HK-2 (cell line): ENCODE data around the gene ZBTB1.
A peak's percentile ranks its signal among the peaks of the same experiment; 100 is the strongest.
"Not testable (repeated sequence)": the region's sequence is repeated elsewhere in the genome, so short reads cannot be mapped to it uniquely, and the experiment has no call there.

Experiments used
- DNase-seq: peaks from one replicate; pipeline ENCODE4 v3.0.0-alpha.2; 2018; ENCODE audit not compliant: unreplicated experiment

Gene ZBTB1

DNA sequence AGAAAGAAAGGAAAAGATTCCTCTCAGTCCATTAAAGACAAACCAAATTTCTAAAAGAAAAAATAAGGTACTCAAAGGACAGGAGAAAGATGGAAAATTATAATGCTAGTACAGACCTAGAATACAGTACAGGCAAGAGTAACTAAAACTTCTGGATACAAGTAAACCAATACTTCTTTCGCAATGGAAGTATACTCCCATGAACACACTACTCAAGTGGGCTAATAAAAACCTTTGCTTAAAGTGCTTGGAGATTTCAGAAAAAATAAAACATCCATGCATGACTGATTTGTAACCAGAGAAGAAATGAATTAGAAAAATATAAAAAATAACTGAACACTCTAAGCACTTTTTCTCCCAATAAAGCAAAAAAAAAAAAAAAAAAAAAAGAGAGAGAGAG is 4.5 kb upstream of the ZBTB1 start:
- no peak for DNase-seq

DNA sequence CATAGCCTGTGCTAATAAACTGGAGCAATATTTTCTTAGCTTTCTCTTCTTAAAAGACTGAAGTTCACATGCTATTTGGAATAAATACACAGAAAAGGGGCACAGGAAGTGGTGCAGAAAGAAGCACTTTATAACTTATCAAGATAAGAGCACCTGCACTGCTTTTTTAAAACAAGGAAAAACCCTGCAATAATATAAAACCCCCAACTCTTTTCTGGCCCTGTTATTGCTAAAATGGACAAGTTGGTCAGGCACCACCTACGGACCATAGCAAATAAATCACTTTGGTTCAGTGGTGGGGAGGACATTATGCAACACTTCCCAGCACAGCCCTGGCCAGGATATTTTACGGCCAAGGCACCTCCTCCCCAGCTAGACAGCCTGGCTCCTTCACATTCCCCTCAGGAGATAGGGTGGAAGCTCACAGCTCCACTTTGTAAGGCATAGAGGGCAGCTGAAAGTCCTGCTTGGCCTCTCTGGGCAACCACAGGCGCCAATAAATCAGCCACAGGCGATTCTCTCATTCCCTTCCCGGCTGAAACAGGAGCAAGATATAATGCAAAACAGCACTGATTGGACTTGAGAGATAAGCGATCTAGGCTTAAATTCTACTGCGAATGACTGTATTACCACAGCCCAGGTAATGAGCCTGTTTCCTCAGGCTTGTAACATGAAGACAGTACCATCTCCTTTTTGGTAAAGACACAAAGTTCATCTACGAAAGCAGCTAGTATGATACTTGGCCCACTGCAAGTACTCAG is 3.0 kb upstream of the ZBTB1 start:
- peak; percentile 58 for DNase-seq

DNA sequence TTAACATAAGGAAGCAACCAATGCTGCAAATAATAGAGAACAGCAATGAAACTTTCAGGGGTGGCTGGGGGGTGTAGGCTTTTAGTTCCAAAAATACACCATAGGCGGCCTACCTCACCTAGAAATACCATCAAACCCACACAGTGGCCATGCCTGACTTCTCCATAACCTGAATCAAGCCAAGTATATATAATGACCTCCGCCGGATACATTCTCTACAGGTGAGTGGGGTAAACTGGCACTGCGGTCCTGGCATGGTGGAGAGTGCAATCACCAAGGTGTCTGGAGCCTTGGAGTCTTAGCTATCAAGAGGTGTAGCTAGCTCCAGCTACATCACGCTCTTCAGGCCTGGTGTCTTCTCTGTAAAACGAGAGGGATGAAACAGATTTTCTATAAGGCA is 2.1 kb upstream of the ZBTB1 start:
- no peak for DNase-seq

DNA sequence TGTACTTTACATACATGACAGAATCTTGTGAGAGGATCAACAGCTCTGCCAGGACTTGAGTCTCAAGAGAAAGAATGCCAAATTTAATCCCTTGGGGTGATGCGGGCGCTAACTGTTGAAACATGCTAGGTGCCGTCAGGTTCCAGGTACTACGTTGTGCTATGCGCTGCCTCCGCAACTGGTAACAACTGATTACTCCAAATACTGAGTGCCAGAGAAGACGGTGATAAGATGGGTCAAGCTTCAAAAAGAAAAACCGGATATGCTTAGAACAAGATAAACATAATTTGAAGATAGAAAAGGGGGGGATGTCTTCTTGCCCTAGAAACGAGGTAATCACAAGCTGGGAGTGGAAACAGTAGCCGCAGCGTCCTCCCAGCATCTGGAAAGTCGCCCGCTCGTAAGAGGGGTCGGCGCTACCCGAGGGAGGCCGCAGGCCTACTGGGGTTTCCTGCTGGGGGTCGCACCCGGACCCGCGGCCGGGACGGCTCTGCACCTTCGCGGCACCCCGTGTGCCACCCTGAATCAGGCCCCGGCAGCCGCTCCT is 1.6 kb upstream of the ZBTB1 start:
- DNase-seq: no peak

DNA sequence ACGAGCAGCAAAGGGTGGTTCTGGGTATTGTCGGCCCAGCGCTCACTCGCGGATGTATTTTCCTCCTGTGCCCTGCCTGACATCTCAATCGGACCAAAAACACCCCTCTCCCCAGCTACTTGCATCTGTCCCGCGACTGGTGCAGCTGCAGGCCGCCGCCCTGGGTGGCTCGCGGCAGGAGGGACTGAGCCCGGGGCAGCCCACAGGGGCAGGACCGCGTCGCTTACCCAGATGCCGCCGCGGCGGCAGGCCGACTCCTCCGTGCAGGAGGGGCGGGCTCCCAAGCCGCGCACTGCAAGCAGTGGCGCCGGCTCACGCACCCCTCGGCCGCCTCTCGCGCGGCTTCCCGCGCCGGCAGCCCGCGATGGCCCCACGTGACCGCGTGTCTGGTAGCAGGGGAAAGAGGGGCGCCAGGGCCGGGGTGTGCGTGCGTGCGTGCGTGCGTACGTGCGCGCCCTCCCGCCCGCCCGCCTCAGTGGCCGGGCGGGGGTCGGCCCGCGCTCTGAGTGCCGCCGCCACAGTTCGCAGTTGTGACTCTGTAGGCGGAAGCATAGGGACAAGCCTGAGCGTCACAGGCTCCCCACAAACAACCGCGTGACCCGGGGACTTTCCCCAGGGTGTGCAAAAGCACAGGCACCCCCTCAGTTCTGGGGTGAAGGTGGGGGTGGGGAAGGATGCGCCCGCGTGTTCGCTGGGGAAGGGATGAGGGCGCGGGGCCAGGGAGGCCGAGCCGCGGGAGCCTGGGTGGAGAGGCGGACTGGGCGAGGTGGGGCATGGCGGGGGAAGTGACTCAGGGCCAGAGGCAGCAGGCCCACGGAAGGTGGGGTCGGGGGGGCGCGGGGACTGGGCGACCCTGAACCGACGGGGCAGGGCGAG is 898 bp upstream of the ZBTB1 start, which contains the start of gene ZBTB25:
Gene ZBTB25, minus strand, starts transcription at position 405 of the 876 bp plus-strand sequence. CDS start 13,305 bp downstream, outside the sequence.
- peak; percentile 92 for DNase-seq

DNA sequence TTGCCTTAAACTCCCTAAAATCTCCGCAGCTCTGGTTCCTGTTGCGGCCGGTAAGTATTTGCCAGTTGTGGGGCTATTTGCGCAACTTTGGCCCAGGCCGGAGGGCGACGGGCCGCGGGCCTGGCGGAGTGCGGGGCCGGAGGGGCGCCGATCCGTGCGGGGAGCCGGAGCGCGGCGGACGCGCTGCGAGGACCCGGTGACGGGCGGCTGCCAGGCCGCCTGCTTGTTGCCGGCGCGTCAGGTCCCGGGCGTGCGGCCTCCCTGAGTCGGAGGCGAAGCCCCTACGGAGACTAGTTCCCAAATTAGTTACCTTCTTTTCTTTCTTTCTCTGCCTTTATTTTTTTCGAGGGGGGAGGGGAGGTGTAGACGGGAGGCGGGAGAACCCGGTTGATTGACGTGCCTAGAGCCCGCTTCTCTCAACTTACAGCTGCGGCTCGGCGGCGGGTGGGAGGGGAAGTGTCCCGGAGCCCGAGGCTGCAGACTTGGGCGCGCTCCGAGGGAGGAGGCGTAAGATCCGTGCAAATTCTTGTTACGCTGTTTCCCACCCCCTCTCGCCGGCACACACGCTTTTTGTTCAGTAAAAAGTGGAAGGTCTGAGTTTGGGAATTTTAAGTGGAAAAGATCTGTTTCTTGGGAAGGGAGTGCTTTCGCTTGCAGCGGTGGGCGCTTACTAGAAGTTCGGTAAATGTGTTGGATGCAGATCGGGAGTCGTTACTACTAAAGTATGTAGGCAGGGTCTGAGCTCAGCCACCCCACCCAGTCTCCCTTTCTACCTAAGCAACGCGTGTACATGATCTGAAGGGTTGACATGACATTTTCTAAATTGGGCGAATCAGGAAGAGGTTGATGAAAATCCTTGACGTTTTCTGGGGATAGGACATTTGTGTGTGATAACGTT is 576 bp downstream of the ZBTB1 start:
- DNase-seq: peak; percentile 83

DNA sequence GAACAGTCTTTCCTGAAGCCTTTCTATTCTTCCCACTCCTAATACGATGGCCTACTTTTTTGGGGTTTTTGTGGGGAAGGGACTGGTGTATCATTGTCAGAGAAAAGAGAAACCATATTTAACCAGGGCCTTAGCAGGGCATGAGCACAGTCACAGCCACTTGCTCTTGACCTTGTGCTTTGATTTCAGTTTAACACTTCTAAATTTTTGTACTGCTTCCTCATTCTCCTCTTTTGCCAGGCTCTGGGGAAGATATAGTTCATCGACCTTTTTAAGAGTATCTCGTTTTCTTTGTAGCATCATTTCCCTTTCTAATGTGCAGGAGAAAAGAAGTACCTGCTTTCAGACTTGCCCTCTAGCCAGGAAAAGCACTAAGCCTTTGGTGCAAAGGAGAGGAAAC is 2.2 kb downstream of the ZBTB1 start:
- DNase-seq: no peak

DNA sequence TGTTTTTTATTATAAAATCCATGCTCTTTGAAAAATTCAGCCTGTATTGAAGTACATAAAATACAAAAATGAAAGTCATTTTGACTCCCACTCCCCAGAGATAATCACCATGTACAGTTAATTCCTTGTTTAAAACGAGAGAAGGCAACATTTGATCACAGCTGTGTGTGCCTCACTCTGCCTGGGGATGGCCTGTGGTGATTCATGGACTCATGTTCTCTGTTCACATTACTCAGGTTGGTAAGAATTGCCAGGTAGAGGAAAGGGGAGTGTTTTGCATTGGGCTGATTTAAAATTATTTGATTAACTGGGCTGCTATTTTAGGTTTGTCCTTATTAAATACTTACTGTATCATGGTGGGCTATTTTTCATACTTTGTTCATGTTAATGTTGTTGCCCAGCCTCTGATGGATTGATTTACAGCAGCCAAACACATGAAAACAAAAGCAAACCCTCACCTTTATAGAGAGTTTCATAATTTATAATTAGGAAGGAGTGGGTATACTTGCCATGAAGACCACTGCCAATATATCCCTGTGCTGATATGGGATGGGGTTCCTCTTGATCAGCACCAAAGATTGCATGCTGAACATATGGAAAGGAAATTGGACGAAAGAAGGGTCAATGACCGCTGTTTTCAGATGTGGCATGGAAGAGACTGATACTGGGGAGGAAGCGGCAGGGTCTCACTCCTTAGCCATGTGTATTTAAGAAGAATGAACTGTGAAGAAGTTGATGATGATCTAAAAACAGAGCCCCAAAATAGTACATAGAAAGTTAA is 3.0 kb downstream of the ZBTB1 start:
- no peak for DNase-seq

DNA sequence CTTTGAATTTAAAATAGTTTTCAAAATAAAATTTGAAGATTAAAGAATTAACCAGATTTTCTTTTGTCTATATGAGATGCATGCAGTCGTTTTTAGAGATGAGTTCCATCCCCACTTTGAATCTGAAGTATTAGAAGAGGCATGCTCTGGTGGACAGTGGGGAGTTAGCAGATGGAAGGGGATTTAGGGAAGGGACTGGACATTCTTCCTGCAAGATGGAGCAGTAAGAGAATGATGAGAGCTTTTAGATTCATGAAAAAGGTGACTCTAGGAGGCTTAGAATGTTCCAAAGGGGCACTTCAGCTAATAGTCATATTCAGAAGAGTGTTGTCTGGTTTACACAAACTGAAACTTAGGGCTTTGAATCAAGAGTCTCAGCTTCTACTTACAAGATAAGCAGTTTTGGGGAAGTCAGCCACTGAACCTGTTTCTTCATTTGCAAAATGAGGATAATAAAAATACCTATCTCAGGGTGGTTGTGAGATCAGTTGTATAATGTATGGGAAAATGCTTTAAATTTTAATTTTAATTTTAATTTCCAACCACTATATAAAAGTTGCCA is 3.7 kb downstream of the ZBTB1 start:
- DNase-seq: no peak

DNA sequence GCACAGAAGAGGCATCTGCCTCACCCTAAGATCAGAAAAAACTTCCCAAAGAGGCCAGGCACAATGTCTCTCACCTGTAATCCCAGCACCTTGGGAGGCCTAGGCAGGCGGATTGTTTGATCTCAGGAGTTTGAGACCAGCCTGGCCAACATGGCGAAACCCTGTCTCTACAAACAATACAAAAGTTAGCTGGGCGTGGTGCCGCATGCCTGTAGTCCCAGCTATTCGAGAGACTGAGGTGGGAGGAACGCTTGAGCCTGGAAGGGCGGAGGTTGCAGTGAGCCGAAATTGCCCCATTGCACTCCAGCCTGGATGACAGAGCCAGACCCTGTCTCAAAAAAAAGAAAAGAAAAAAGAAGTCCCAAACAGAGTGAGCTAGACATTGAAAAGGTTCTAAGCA is 4.5 kb downstream of the ZBTB1 start:
- no peak for DNase-seq

DNA sequence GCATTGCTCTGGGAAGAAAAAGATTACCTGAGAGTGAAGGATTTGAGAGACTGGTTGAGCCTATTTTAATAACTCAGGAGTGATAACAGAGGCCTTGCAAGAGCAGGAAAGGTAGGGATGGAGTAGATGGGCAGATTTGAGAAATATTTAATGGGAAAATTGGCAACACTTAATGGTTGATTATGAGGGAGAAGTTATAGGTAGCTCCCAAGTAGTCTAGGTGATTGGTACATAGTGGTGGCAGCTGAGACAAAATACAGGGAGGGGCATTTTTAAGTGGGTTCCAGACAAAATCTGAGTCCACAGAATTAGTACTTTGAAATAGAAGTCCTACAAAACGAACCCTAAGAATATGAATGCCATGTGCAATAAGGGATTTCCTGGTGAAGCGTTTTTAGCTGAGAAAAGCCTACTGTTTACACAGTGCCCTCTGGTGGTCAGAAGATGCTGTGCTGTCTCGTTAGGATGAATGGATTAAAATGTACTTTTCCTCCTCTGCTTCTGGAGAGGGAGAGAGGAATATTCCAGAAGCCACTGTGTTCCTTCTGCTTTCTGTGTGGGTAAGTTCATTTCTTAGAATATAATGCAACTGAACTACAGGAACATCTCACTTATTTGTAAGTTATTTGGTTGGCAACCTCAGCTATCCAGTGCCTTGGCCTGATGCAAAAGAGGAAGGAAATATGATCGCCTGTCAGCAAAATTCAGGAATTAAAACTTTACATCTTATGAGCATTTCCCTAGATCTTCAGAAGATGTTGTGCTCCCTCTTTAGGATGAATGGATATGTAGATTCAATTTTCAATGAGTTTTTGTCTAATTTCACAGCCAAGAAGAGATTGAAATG is 6.5 kb downstream of the ZBTB1 start:
- peak; percentile 41 for DNase-seq

DNA sequence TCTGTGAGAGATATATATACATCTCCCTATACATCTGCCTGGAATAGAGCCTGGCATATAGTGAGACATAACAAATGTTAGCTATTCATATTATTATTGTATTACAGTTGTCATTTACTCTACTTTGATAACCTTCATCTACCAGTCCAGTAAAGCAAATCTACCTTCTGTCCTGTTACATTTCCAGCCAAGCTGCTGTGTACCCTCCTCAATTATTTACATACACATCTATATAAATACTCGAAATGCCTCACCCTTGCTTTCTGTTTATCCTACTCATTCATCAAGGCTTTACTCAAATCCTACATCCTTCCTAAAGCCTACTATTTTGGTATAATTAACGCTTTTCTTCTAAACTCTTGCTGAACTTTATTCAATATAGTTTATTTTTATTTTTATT is 8.7 kb downstream of the ZBTB1 start:
- DNase-seq: no peak

DNA sequence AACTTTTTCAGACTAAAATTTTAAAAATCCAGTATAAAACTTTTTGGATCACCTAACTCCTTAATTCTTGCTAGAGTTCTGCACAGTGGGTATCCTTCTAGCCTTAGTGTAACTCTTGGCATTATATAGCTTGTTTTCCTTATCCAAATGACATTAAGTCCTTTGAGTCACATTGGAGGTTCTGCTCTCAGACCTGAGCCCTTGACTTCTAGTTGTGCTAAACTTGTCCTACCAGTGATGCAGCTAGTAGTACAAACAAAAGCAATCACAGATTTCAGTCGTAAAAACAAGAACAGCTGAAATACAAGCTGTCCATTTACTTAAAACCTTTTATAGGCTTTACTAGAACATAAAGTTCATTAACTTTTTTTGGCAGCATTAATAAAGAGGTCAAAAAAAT is 10.5 kb downstream of the ZBTB1 start:
- no peak for DNase-seq

DNA sequence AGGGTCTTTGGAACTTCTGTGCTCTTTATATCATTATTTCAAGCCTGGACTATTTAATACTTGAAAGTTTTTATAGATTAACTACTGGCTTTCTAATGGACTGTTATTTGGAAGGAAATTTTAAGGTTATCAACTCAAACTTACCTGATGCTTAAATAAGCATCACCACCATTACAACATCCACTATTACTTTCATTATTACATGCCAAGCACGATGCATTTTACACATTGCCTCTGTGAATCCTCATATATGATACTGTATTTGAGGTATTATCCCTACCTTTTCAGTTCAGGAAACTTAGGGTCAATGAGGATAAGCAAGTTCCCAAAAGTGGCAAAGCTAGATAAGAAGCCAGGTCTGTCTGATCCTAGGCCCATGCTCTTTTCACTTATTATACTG is 12.4 kb downstream of the ZBTB1 start:
- DNase-seq: no peak

DNA sequence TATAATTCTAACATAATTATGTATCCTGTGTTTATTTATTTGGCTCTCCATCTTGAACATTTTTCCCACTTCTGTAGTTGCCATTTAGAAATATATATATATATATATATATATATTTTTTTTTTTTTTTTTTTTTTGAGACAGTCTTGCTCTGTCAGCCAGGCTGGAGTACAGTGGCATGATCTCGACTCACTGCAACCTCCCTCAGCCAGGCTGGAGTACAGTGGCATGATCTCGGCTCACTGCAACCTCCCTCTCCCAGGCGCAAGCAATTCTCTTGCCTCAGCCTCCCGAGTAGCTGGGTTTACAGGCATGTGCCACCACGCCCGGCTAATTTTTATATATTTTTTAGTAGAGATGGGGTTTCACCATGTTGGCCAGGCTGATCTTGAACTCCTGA is 13.1 kb downstream of the ZBTB1 start:
- DNase-seq: not testable (repeated sequence)

DNA sequence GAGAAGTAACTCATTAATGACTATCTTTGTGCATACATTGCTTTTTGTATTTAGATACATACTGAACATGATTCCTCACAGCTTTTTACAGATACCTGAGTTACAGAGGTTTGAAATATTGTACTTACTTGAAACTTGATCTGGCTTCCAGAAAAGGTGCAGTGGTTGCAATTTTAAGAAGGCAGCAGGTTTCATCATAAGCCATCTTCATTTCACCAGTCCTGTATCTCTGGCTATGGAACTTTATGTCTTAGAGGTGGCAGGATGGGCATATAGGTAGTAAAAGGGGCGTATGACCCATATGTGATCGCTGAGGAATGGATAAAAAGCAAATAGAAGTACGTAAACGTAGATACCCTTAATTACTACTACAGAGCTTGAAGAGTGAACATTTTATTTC is 13.7 kb downstream of the ZBTB1 start:
- DNase-seq: no peak

DNA sequence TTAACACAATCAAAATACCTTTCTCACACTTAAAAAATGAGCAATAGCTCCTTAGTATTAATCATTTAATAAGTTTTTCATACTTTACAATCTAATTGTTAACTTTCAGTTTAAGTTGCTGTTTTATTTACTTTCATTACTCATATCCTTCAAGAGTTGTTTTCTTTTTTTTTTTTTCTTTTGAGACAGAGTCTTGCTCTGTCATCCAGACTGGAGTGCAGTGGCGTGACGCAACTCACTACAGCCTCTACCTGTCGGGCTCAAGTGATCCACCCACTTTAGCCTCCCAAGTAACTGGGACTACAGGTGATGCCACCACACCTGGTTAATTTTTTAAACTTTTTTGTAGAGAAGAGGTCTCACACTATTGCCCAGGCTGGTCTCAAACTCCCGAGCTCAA is 16.1 kb downstream of the ZBTB1 start:
- DNase-seq: no peak

DNA sequence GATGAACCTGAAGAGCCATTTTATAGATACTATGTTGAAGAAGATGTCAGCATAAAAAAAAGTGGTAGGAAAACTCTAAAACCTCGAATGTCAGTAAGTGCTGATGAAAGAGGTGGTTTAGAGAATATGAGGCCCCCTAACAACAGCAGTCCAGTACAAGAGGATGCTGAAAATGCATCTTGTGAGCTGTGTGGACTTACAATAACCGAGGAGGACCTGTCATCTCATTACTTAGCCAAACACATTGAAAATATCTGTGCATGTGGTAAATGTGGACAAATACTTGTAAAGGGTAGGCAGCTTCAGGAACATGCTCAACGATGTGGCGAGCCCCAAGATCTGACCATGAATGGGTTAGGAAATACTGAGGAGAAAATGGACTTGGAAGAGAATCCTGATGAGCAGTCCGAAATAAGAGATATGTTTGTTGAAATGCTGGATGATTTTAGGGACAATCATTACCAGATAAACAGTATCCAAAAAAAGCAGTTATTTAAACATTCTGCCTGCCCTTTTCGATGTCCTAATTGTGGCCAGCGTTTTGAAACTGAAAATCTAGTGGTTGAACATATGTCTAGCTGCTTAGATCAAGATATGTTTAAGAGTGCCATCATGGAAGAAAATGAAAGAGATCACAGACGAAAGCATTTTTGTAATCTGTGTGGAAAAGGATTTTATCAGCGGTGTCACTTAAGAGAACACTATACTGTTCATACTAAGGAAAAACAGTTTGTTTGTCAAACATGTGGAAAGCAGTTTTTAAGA is 18.2 kb downstream of the ZBTB1 start:
- no peak for DNase-seq

DNA sequence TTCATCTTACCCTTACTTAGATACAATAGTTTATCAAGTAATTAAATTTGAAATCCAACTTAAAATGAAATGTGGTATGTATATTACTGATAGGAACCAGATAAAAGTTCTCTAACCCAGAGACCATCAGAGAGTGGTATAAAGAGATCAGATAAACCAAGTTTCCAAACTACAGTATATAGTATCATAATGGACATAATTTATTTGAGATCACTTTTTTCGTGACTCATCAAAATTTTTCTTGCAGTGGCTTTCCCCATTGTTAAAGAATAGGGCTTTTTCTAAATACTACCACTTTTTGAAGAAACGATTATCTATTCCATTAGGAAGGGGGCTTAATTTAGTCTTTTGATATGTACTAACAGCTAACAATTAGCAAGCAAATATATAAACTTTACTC is 20.8 kb downstream of the ZBTB1 start:
- DNase-seq: no peak
